K562 (cell line): ENCODE measurements around the gene GNAI2. TPM values are rescaled to one million over a fixed set of nuclear protein-coding genes. Genes with fewer than 3 reads are reported as not detected.

Source experiments
- ATAC-seq: fragments of 200-7000 bp; cut with Tn5 transposase; 3 replicates; pipeline ENCODE4 v1.9.1; 2020; ENCODE audit warnings: moderate library complexity
- BruUV-seq: library from RNA; stranded (reverse); fragments of 400-500 nt; replicated peaks from 2 replicates; lab custom pipeline; 2021; lab: Mats Ljungman, UMichigan
- CTCF ChIA-PET: fragments of 300-600 bp; formaldehyde crosslinking; extraction: SDS; loops from one replicate; lab custom pipeline; 2021; ENCODE audit warnings: low intra/inter-chr PET ratio; lab: Yijun Ruan, JAX
- POLR2A ChIA-PET: fragments of 300-600, 350-650 bp; sonication (Branson Sonifier 250); formaldehyde crosslinking; extraction: SDS; loops from one replicate; lab custom pipeline; 2021; ENCODE audit warnings: antibody characterized with exemption, inconsistent platforms; lab: Yijun Ruan, JAX
- DNase-seq, 4 experiments: peaks; one replicate each; pipeline versions ENCODE4 v3.0.0 to v3.0.0-alpha.2; 2011 to 2018; ENCODE audit warnings: low spot score in 3 of 4, mixed read lengths in 3 of 4; ENCODE audit errors: extremely low read depth in 1 of 4
- FAIRE-seq: peaks from 2 replicates; lab custom pipeline; 2011; peaks lifted over from hg19 to GRCh38; lab: Jason Lieb, UNC
- H2AFZ ChIP-seq: 2 replicates; pipeline ENCODE4 v1.6.0; 2011; ENCODE audit warnings: low read depth, low read length, control low read depth, inconsistent platforms
- H3K27ac ChIP-seq: fragments of 200-600 bp; 3 replicates; pipeline ENCODE4 v1.8.0; 2011; ENCODE audit warnings: low read depth, mild to moderate bottlenecking, control low read depth, inconsistent platforms, low read length, moderate library complexity, mixed read lengths; ENCODE audit errors: extremely low read depth
- H3K27me3 ChIP-seq, 2 experiments: fragments of 300-600 bp in 1 of 2; 2 replicates in 1 of 2; 3 replicates in 1 of 2; pipeline versions ENCODE4 v1.6.0 to v1.8.0; 2011; ENCODE audit warnings: inconsistent platforms in 2 of 2, low read length in 2 of 2, mild to moderate bottlenecking in 1 of 2, mixed read lengths in 1 of 2, moderate library complexity in 1 of 2; ENCODE audit not compliant: control insufficient read depth in 2 of 2, insufficient read depth in 2 of 2
- H3K36me3 ChIP-seq: fragments of 300-600 bp; 3 replicates; pipeline ENCODE4 v1.8.0; 2011; ENCODE audit warnings: mild to moderate bottlenecking, low read length, inconsistent platforms; ENCODE audit not compliant: control insufficient read depth, insufficient read depth
- H3K4me1 ChIP-seq, 2 experiments: fragments of 200-600 bp in 1 of 2; replicated peaks in 1 of 2; 2 replicates in 1 of 2; 3 replicates in 1 of 2; pipeline versions ENCODE4 v1.5.1 to v1.8.0; 2011; ENCODE audit warnings: inconsistent platforms in 2 of 2, low read length in 2 of 2, mild to moderate bottlenecking in 1 of 2, mixed read lengths in 1 of 2, moderate library complexity in 1 of 2; ENCODE audit not compliant: control insufficient read depth in 2 of 2, insufficient read depth in 2 of 2
- H3K4me2 ChIP-seq: 2 replicates; pipeline ENCODE4 v1.6.1; 2011; ENCODE audit warnings: low read length, control low read depth, inconsistent platforms, mixed read lengths; ENCODE audit not compliant: insufficient read depth
- H3K4me3 ChIP-seq: fragments of 200-600 bp; sonication (generic), shearing (Covaris generic); 2 replicates; pipeline ENCODE4 v1.5.1; 2016; ENCODE audit warnings: control low read depth, inconsistent platforms
- H3K79me2 ChIP-seq: fragments of 200-600 bp; 3 replicates; pipeline ENCODE4 v1.8.0; 2011; ENCODE audit warnings: low read length, inconsistent platforms; ENCODE audit not compliant: control insufficient read depth, insufficient read depth
- H3K9ac ChIP-seq, 2 experiments: 2 replicates each; pipeline versions ENCODE4 v1.6.0 to v1.6.1; 2011; ENCODE audit warnings: low read depth in 2 of 2, low read length in 2 of 2, control low read depth in 1 of 2, inconsistent platforms in 1 of 2, mild to moderate bottlenecking in 1 of 2, mixed read lengths in 1 of 2; ENCODE audit not compliant: insufficient read depth in 1 of 2
- H3K9me1 ChIP-seq: one replicate; pipeline ENCODE4 v1.6.0; 2011; ENCODE audit warnings: inconsistent platforms, mild to moderate bottlenecking, low read length, moderate library complexity; ENCODE audit not compliant: control insufficient read depth, insufficient read depth
- H3K9me3 ChIP-seq: replicated peaks from 2 replicates; pipeline ENCODE4 v1.5.1; 2011; ENCODE audit warnings: low read depth, low read length, inconsistent platforms; ENCODE audit not compliant: control insufficient read depth, insufficient read depth
- H4K20me1 ChIP-seq: replicated peaks from 2 replicates; pipeline ENCODE4 v1.6.1; 2011; ENCODE audit warnings: low read length, inconsistent platforms, mixed read lengths; ENCODE audit not compliant: control insufficient read depth, insufficient read depth
- AFF1 ChIP-seq, 2 experiments: fragments of 450-650 bp; IDR thresholded peaks; 2 replicates each; pipeline ENCODE4 v1.6.1; 2018; ENCODE audit warnings: mild to moderate bottlenecking in 2 of 2, low read depth in 1 of 2; ENCODE audit not compliant: partially characterized antibody in 2 of 2
- KHSRP ChIP-seq: fragments of 450-650 bp; IDR thresholded peaks from 2 replicates; pipeline ENCODE4 v1.6.1; 2017
- ZBTB33 ChIP-seq: sonication (generic); formaldehyde crosslinking; IDR thresholded peaks from 2 replicates; pipeline ENCODE4 v1.8.1; 2023; ENCODE audit warnings: mild to moderate bottlenecking, missing genetic modification reagents
- ZNF717 ChIP-seq: fragments of 250-450 bp; sonication (Bioruptor Pico); IDR thresholded peaks from 2 replicates; pipeline ENCODE4 v1.5.0; 2021
- WGBS: fragments of 100-300 bp; shearing (Covaris generic); methylation state at CpG from one replicate; pipeline ENCODE4 v1.1.6; 2016; ENCODE audit warnings: low coverage, mixed read lengths; ENCODE audit not compliant: insufficient coverage; ENCODE audit errors: missing lambda C conversion rate; 5-methylcytosine and 5-hydroxymethylcytosine counted together
- in situ Hi-C: fragments of 300-500 bp; cut with MboI; formaldehyde crosslinking; loops from 4 replicates; pipeline ENCODE4 v1.15.0; 2018; ENCODE audit warnings: inconsistent platforms, mixed read lengths
- intact Hi-C: fragments of 100-400 bp; cut with micrococcal nuclease; formaldehyde crosslinking; loops from 2 replicates; pipeline ENCODE4 v1.14.2; 2022
- polyA plus RNA-seq, 8 experiments: library from polyadenylated mRNA; depleted of rRNA in 4 of 8; stranded (reverse) in 5 of 8; unstranded in 3 of 8; fragments of >200 nt; fragmentation: Nextera tagmentation in 2 of 8; fragmentation: Illumina TruSeq in 1 of 8; extraction: Ambion mirVana in 2 of 8; extraction: Trizol in 1 of 8; gene quantifications; 2 replicates each; pipeline versions ENCODE4 v1.2.1 to v1.2.3, GENCODE V29; 2011 to 2014; ENCODE audit warnings: inconsistent platforms in 1 of 8, missing spikeins in 1 of 8
- total RNA-seq, 7 experiments: library from RNA; depleted of rRNA in 6 of 7; stranded (reverse); fragments of >200 nt in 6 of 7; fragmentation: Illumina TruSeq in 2 of 7; extraction: Trizol in 2 of 7; gene quantifications; 2 replicates each; pipeline versions ENCODE4 v1.2.1 to v1.2.3, GENCODE V29; 2011 to 2021; ENCODE audit warnings: low replicate concordance in 1 of 7

The GNAI2 gene
- total and polyA plus RNA-seq, 9 of the 15 experiments (the other 6 are each of a cell fraction or from before 2014, with no cell fraction given): 1.1 to 72.2 (median 42.7) TPM

- no peak for TF ChIP-seq AFF1 (IDR thresholded peaks at IDR 0.05; ENCODE audit: low read depth in 1 of 2, partially characterized antibody in 2 of 2)
- TF ChIP-seq KHSRP: no peak
Observed at GRCh38 chr3:50274371-50275104, 38.5 kb downstream of the GNAI2 start (continued).

GRCh38 chr3:50275141-50275995 lies 39.4 kb downstream of the GNAI2 start:
- intact Hi-C loops: no loop called here
- BruUV-seq: no TSS peak
- no peaks in the 10 kb centered on the region for H3K9me1 ChIP-seq
- ATAC-seq (no peak), DNase-seq (no peak), FAIRE-seq (no peak)
- 59% methylated on average over 10 of the region's 65 CpGs for WGBS
- no peak overlapping the region for H3K27ac ChIP-seq
- TF ChIP-seq ZBTB33 (CRISPR knock-in tag): peak; percentile 59; the same call in 1 of the 2 replicates
- TF ChIP-seq ZNF717 (CRISPR knock-in tag): no peak
- peaks cover 4 to 46% of the 10 kb centered on the region in 2 experiments; a peak in 3 of 5 replicates for H3K4me1 ChIP-seq
- CTCF ChIA-PET: interaction anchor here (1.7 to 3.1 kb wide), 2 partner anchors 49 to 81 kb away, joined by 6 to 34 read pairs; no protein-coding TSS in a partner anchor
- no peak overlapping the region for H3K4me2 ChIP-seq
- H3K36me3 ChIP-seq: no peaks in the 10 kb centered on the region
- H2AFZ ChIP-seq: no peak overlapping the region
- H3K9ac ChIP-seq: no peak overlapping the region
- no peaks in the 10 kb centered on the region for H3K27me3 ChIP-seq
- H3K79me2 ChIP-seq: no peaks in the 10 kb centered on the region
- no peaks in the 10 kb centered on the region for H3K9me3 ChIP-seq
- H3K4me3 ChIP-seq: no peak overlapping the region
- POLR2A ChIA-PET: interaction anchor here (1.0 kb wide), 1 partner anchor 40 kb away, joined by 3 read pairs; no protein-coding TSS in a partner anchor
- in situ Hi-C loops: no loop called here
- H4K20me1 ChIP-seq: no peaks in the 10 kb centered on the region; the same call in 1 of the 2 replicates
